Prostate gland (tissue), 2 donors: ENCODE results near the gene FLYWCH1. TPM values are rescaled to one million over a fixed set of nuclear protein-coding genes. Genes with fewer than 3 reads are reported as not detected.
"Not testable (repeated sequence)": the region's sequence is repeated elsewhere in the genome, so short reads cannot be mapped to it uniquely, and the experiment has no call there.

Experiments used
- DNase-seq: peaks from one replicate; pipeline ENCODE4 v3.0.0-alpha.2; 2019; ENCODE audit warnings: low spot score
- H3K27ac ChIP-seq, 2 donors: fragments of 200-600 bp; sonication (generic); 2 replicates each; pipeline ENCODE4 v1.5.1; 2017 to 2019
- H3K27me3 ChIP-seq: fragments of 200-600 bp; sonication (generic); replicated peaks from 2 replicates; pipeline ENCODE4 v1.5.1; 2019; ENCODE audit not compliant: insufficient read depth
- H3K36me3 ChIP-seq, 2 donors: fragments of 200-600 bp; sonication (generic); 1 replicate in 1 of 2; 2 replicates in 1 of 2; pipeline versions ENCODE4 v1.5.1 to v1.8.1; 2017 to 2019
- H3K4me1 ChIP-seq: fragments of 200-600 bp; sonication (generic); replicated peaks from 2 replicates; pipeline ENCODE4 v1.5.1; 2019
- H3K4me3 ChIP-seq, 2 donors: fragments of 200-600 bp; sonication (generic); 2 replicates each; pipeline ENCODE4 v1.5.1; 2017 to 2019
- H3K9me3 ChIP-seq: fragments of 200-600 bp; sonication (generic); 2 replicates; pipeline ENCODE4 v1.5.1; 2017
- CTCF ChIP-seq, 4 experiments: fragments of 200-600 bp in 2 of 4; fragments of 450-650 bp in 2 of 4; sonication (generic) in 2 of 4; IDR thresholded peaks; 1 replicate in 3 of 4; 2 replicates in 1 of 4; pipeline ENCODE4 v1.5.1; 2016 to 2019; ENCODE audit warnings: antibody characterized with exemption in 4 of 4, mild to moderate bottlenecking in 2 of 4, moderate library complexity in 2 of 4
- POLR2A ChIP-seq: fragments of 450-650 bp; IDR thresholded peaks from one replicate; pipeline ENCODE4 v1.6.1; 2016; ENCODE audit warnings: antibody characterized with exemption, mild to moderate bottlenecking
- POLR2AphosphoS5 ChIP-seq: sonication (generic); formaldehyde crosslinking; IDR thresholded peaks from one replicate; pipeline ENCODE4 v1.6.1; 2017; ENCODE audit warnings: antibody characterized with exemption
- WGBS: methylation state at CpG from one replicate; pipeline ENCODE4 v1.1.5; 2018; 5-methylcytosine and 5-hydroxymethylcytosine counted together
- intact Hi-C: fragments of 100-400 bp; cut with DNase I; formaldehyde crosslinking; loops from one replicate; pipeline ENCODE4 v1.14.2; 2022
- total RNA-seq, 2 donors: library from RNA; depleted of rRNA; stranded (reverse); fragments of >200 nt; gene quantifications; one replicate each; pipeline ENCODE4 v1.1.0, GENCODE V29; 2016

Gene FLYWCH1
- total RNA-seq, 2 donors from 2014 or later: 53.0 to 55.6 TPM

DNA sequence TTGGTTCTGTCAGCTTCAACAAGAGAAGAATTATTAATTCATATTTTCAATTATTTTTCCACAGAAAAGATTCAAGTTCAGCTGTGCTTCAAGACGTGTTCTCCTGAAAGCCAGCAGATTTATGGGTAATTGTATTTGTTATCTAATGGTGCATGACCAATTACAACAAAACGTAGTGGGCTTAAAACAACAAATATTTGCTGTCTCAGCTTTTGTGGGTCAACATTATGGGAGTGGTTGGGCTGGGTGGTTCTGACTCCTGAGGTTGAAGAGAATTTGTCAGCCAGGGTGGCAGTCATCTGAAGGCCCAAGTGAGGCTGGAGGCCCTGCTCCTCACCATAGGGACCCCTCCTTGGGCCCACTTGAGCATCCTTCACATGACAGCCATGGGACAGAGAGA, 28.2 kb downstream of the FLYWCH1 start:
- intact Hi-C loops: no loop called here
- Histone ChIP-seq H3K36me3 (peaks cover 16 to 19% of the 10 kb centered on the region in 2 donors), H3K4me1 (no peaks in the 10 kb centered on the region), H3K4me3 (no peak overlapping the region), H3K27ac (no peak overlapping the region), H3K9me3 (no peaks in the 10 kb centered on the region), H3K27me3 (no peaks in the 10 kb centered on the region)
- 52% methylated on average over 2 of the region's 2 CpGs for WGBS
- no peak for TF ChIP-seq CTCF (IDR thresholded peaks at IDR 0.05)
- no peak for TF ChIP-seq POLR2A
- TF ChIP-seq POLR2AphosphoS5: no peak
- no peak for DNase-seq

GRCh38 chr16:2942045-2942444, 30.3 kb downstream of the FLYWCH1 start:
- Histone ChIP-seq H3K4me3 (no peak overlapping the region), H3K27ac (no peak overlapping the region), H3K9me3 (no peaks in the 10 kb centered on the region), H3K36me3 (peaks cover 13 to 16% of the 10 kb centered on the region in 2 donors), H3K27me3 (no peaks in the 10 kb centered on the region), H3K4me1 (no peaks in the 10 kb centered on the region)
- DNase-seq: no peak
- intact Hi-C loops: no loop called here
- TF ChIP-seq CTCF (IDR thresholded peaks at IDR 0.05) (no peak), POLR2A (no peak), POLR2AphosphoS5 (no peak)
- 88% methylated on average over 4 of the region's 4 CpGs for WGBS

DNA sequence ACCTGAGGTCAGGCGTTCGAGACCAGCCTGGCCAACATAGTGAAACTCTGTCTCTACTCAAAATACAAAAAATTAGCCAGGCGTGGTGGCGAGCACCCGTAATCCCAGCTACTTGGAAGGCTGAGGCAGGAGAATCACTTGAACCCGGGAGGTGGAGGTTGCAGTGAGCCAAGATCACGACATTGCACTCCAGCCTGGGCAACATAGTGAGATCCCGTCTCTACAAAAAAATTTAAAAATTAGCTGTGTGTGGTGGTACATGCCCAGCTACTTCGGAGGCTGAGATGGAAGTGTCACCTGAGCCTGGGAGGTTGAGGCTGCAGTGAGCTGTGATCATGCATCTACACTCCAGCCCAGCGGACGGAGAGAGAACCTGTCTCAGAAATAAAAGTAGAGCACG, 32.0 kb downstream of the FLYWCH1 start:
- WGBS: 93% methylated on average over 12 of the region's 12 CpGs
- intact Hi-C loops, H3K4me3 ChIP-seq, H3K27me3 ChIP-seq, H3K36me3 ChIP-seq, DNase-seq, H3K4me1 ChIP-seq, H3K27ac ChIP-seq, H3K9me3 ChIP-seq: not testable (repeated sequence)

DNA sequence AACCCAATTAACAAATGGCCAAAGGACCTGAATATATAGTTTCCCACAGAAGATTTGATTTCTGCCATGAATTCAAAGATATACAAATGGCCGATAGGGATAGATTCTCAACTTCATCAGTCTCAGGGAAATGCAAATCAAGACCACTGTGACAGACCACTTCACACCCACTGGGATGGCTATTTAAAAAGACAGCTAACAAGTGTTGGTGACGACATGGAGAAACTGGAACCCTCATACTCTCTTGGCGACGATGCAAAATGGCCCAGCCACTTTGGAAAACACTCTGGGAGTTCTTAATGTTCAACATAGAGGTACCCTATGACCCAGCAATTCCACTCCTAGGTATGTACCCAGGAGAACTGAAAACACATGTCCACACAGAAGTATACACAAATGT, 34.9 kb downstream of the FLYWCH1 start:
- no peak for TF ChIP-seq POLR2A
- no peak for TF ChIP-seq CTCF (IDR thresholded peaks at IDR 0.05)
- TF ChIP-seq POLR2AphosphoS5: no peak
- intact Hi-C loops: no loop called here
- Histone ChIP-seq H3K4me3 (no peak overlapping the region), H3K27ac (no peak overlapping the region), H3K9me3 (no peaks in the 10 kb centered on the region), H3K4me1 (no peaks in the 10 kb centered on the region), H3K27me3 (no peaks in the 10 kb centered on the region), H3K36me3 (peaks cover 0 to 3% of the 10 kb centered on the region in 2 donors)
- 99% methylated on average over 4 of the region's 4 CpGs for WGBS
- DNase-seq: no peak

DNA sequence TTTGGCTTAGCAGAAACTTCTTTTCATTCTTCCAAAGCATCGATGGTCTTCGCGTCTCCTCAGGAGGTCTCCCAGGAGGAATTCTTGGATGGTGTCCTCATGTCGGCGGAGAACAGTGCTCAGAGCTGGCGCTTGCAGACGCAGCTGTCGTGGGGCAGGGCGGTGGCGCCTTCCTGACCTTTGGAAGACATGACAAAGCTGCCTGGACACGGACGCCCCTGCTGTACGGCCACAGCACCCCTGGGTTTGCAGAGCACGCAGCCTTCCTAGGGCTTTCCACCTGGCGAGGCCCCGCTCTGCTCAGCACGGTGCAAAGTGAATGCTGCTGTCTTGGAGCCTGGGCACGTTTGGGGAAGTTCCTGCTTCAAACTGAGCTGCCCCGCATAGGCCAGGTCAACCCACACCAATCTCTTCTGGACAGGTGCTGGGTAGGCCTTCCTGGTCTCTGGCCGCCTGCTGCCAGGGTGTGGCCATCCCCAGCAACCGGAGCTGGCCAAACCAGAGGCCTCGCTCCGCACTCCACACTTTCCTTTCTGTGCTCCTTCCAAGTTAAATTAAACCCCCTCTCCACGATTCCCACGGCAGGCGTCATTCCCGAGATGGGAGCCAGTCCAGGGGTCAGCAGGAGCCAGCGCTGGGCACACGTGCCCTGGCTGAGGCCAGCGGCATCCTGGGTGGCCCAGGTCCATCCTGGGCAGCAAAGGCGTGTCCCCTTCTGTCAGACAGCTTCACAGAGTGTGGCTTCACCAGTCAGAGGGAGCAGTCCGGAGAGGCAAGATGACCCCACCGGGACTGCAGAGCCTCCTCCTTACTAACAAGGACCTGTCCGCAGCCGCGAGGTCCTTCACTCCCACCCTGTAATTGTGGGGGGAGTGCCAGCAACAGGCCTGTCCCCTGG, 37.3 kb downstream of the FLYWCH1 start:
- WGBS: 87% methylated on average over 36 of the region's 36 CpGs
- no peak for DNase-seq

More for the DNA sequence above, 37.3 kb downstream of the FLYWCH1 start:
- no peak for TF ChIP-seq CTCF (IDR thresholded peaks at IDR 0.05)
- no peak for TF ChIP-seq POLR2AphosphoS5
- TF ChIP-seq POLR2A: no peak
- no peaks in the 10 kb centered on the region for H3K36me3 ChIP-seq
- H3K4me3 ChIP-seq: no peak overlapping the region
- H3K4me1 ChIP-seq: no peaks in the 10 kb centered on the region
- intact Hi-C loops: no loop called here
- no peak overlapping the region for H3K27ac ChIP-seq
- no peaks in the 10 kb centered on the region for H3K27me3 ChIP-seq
- no peaks in the 10 kb centered on the region for H3K9me3 ChIP-seq
